ENCODE results near the gene CCNE1. TPM values are rescaled to one million over a fixed set of nuclear protein-coding genes. Genes with fewer than 3 reads are reported as not detected.

The CCNE1 gene
- total and polyA plus RNA-seq, 2 experiments from 2014 or later, result 26.1 to 38.3 TPM

- TF ChIP-seq, protein P1, sequence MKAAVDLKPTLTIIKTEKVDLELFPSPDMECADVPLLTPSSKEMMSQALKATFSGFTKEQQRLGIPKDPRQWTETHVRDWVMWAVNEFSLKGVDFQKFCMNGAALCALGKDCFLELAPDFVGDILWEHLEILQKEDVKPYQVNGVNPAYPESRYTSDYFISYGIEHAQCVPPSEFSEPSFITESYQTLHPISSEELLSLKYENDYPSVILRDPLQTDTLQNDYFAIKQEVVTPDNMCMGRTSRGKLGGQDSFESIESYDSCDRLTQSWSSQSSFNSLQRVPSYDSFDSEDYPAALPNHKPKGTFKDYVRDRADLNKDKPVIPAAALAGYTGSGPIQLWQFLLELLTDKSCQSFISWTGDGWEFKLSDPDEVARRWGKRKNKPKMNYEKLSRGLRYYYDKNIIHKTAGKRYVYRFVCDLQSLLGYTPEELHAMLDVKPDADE (IDR thresholded peaks at IDR 0.05), result no peak
- TF ChIP-seq ZNF331 (CRISPR knock-in tag; IDR thresholded peaks at IDR 0.05; ENCODE audit: low read depth) (no peak), EZH2 (IDR thresholded peaks at IDR 0.05; ENCODE audit: low read depth, unreplicated experiment) (no peak), NANOG (IDR thresholded peaks at IDR 0.05; ENCODE audit: borderline replicate concordance) (no peak), ZNF114 (CRISPR knock-in tag; IDR thresholded peaks at IDR 0.05) (no peak)
Measured at GRCh38 chr19:29807178-29807577, 4.6 kb upstream of the CCNE1 start (continued).

DNA sequence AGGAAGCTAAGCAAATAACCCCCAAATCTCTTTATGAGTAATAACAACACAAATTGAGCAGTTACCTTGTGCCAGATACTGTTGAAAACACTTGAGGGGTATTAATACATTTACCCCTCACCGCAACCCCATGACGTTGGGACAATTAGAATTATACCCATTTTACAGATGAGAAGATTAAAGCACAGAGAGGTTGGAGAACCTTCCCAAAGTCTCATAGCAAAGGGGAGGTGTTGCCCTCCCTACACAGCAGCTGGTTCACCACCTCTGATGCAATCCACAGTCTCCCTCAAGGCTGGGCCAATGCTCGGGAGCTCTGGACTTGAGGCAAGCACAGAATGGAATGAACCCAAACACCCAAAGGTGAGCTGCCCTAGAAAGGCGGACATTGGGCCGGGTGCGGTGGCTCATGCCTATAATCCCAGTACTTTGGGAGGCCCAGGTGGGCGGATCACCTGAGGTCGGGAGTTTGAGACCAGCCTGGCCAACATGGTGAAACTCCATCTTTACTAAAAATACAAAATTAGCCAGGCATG is 3.9 kb upstream of the CCNE1 start:
- no peaks in the 10 kb centered on the region; the same call in 2 of the 3 replicates for H3K9me3 Mint-ChIP-seq
- Histone ChIP-seq H3K36me3 (ENCODE audit: insufficient read depth) (no peaks in the 10 kb centered on the region), H2AFZ (no peak overlapping the region), H3K27me3 (ENCODE audit: insufficient read depth) (no peaks in the 10 kb centered on the region), H3K4me3 (no peak overlapping the region), H4K20me1 (replicated peaks; ENCODE audit: insufficient read depth) (no peaks in the 10 kb centered on the region), H3K79me2 (replicated peaks; ENCODE audit: insufficient read depth) (no peaks in the 10 kb centered on the region), H3K4me1 (ENCODE audit: insufficient read depth) (no peaks in the 10 kb centered on the region), H3K27ac (ENCODE audit: low read depth) (no peak overlapping the region), H3K4me2 (no peak overlapping the region), H3K9me2 (ENCODE audit: insufficient read depth) (peaks cover 4% of the 10 kb centered on the region; the same call in 1 of the 2 replicates), H3F3A (replicated peaks; ENCODE audit: low read depth) (0 out of 2 replicates have a peak, but pooled peaks cover 5% of the 10 kb centered on the region)
- no peak overlapping the region for H3K4me3 Mint-ChIP-seq
- peaks cover 4% of the 10 kb centered on the region for H3K27me3 Mint-ChIP-seq (ENCODE audit: insufficient read depth, low read depth, poor library complexity)
- no peak overlapping the region for H3K27ac Mint-ChIP-seq
- peaks cover 3% of the 10 kb centered on the region; the same call in 2 of the 3 replicates for H3K36me3 Mint-ChIP-seq (ENCODE audit: low read depth)
- peaks cover 9% of the 10 kb centered on the region for H3K4me1 Mint-ChIP-seq
- no peak for ATAC-seq
- TF ChIP-seq CTCF (conservative IDR thresholded peaks at IDR 0.05; ENCODE audit: low read depth in 2 of 2) (no peak), ZNF331 (CRISPR knock-in tag; IDR thresholded peaks at IDR 0.05; ENCODE audit: low read depth) (no peak), REST (IDR thresholded peaks at IDR 0.05; ENCODE audit: unreplicated experiment) (no peak), EZH2phosphoT487 (IDR thresholded peaks at IDR 0.05; ENCODE audit: unreplicated experiment) (no peak), NANOG (IDR thresholded peaks at IDR 0.05; ENCODE audit: borderline replicate concordance) (no peak), ZNF114 (CRISPR knock-in tag; IDR thresholded peaks at IDR 0.05) (no peak), CREB1 (CRISPR knock-in tag; IDR thresholded peaks at IDR 0.05; ENCODE audit: low read depth) (no peak), JUNB (IDR thresholded peaks at IDR 0.05; ENCODE audit: unreplicated experiment) (no peak), POLR2AphosphoS5 (IDR thresholded peaks at IDR 0.05; ENCODE audit: low read depth) (no peak), EZH2 (IDR thresholded peaks at IDR 0.05; ENCODE audit: low read depth, unreplicated experiment) (no peak)
- TF ChIP-seq, protein P2, sequence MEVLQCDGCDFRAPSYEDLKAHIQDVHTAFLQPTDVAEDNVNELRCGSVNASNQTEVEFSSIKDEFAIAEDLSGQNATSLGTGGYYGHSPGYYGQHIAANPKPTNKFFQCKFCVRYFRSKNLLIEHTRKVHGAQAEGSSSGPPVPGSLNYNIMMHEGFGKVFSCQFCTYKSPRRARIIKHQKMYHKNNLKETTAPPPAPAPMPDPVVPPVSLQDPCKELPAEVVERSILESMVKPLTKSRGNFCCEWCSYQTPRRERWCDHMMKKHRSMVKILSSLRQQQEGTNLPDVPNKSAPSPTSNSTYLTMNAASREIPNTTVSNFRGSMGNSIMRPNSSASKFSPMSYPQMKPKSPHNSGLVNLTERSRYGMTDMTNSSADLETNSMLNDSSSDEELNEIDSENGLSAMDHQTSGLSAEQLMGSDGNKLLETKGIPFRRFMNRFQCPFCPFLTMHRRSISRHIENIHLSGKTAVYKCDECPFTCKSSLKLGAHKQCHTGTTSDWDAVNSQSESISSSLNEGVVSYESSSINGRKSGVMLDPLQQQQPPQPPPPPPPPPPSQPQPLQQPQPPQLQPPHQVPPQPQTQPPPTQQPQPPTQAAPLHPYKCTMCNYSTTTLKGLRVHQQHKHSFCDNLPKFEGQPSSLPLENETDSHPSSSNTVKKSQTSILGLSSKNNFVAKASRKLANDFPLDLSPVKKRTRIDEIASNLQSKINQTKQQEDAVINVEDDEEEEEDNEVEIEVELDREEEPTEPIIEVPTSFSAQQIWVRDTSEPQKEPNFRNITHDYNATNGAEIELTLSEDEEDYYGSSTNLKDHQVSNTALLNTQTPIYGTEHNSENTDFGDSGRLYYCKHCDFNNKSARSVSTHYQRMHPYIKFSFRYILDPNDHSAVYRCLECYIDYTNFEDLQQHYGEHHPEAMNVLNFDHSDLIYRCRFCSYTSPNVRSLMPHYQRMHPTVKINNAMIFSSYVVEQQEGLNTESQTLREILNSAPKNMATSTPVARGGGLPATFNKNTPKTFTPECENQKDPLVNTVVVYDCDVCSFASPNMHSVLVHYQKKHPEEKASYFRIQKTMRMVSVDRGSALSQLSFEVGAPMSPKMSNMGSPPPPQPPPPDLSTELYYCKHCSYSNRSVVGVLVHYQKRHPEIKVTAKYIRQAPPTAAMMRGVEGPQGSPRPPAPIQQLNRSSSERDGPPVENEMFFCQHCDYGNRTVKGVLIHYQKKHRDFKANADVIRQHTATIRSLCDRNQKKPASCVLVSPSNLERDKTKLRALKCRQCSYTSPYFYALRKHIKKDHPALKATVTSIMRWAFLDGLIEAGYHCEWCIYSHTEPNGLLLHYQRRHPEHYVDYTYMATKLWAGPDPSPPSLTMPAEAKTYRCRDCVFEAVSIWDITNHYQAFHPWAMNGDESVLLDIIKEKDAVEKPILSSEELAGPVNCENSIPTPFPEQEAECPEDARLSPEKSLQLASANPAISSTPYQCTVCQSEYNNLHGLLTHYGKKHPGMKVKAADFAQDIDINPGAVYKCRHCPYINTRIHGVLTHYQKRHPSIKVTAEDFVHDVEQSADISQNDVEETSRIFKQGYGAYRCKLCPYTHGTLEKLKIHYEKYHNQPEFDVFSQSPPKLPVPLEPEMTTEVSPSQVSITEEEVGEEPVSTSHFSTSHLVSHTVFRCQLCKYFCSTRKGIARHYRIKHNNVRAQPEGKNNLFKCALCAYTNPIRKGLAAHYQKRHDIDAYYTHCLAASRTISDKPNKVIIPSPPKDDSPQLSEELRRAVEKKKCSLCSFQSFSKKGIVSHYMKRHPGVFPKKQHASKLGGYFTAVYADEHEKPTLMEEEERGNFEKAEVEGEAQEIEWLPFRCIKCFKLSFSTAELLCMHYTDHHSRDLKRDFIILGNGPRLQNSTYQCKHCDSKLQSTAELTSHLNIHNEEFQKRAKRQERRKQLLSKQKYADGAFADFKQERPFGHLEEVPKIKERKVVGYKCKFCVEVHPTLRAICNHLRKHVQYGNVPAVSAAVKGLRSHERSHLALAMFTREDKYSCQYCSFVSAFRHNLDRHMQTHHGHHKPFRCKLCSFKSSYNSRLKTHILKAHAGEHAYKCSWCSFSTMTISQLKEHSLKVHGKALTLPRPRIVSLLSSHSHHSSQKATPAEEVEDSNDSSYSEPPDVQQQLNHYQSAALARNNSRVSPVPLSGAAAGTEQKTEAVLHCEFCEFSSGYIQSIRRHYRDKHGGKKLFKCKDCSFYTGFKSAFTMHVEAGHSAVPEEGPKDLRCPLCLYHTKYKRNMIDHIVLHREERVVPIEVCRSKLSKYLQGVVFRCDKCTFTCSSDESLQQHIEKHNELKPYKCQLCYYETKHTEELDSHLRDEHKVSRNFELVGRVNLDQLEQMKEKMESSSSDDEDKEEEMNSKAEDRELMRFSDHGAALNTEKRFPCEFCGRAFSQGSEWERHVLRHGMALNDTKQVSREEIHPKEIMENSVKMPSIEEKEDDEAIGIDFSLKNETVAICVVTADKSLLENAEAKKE (CRISPR knock-in tag; IDR thresholded peaks at IDR 0.05), result no peak
- DNase-seq (ENCODE audit: low spot score), result no peak
